GM19463 (cell line): ENCODE results near the gene ADAMTSL1.

Experiments
- ATAC-seq: cut with Tn5 transposase; IDR thresholded peaks from one replicate; pipeline ENCODE4 v1.9.1; 2021; ENCODE audit warnings: mild to moderate bottlenecking, moderate library complexity; ENCODE audit not compliant: unreplicated experiment

ADAMTSL1 gene

GRCh38 chr9:18658804-18659705 is 185.1 kb downstream of the ADAMTSL1 start:
- no peak for ATAC-seq

- no peak for ATAC-seq
Measured at GRCh38 chr9:18660001-18660400, 186.0 kb downstream of the ADAMTSL1 start.

GRCh38 chr9:18662320-18662719 is 188.4 kb downstream of the ADAMTSL1 start:
- no peak for ATAC-seq

- ATAC-seq = no peak
Measured at GRCh38 chr9:18665947-18666346, 192.0 kb downstream of the ADAMTSL1 start.

- ATAC-seq = no peak
Measured at GRCh38 chr9:18666348-18666747, 192.4 kb downstream of the ADAMTSL1 start.

- no peak for ATAC-seq
Measured at GRCh38 chr9:18666986-18667772, 193.2 kb downstream of the ADAMTSL1 start.

GRCh38 chr9:18668944-18669343 is 195.0 kb downstream of the ADAMTSL1 start:
- no peak for ATAC-seq

GRCh38 chr9:18672706-18673105 is 198.8 kb downstream of the ADAMTSL1 start:
- no peak for ATAC-seq

GRCh38 chr9:18673179-18673578 is 199.2 kb downstream of the ADAMTSL1 start:
- no peak for ATAC-seq

- no peak for ATAC-seq
Measured at GRCh38 chr9:18675332-18675731, 201.4 kb downstream of the ADAMTSL1 start.

- no peak for ATAC-seq
Measured at GRCh38 chr9:18675973-18676372, 202.0 kb downstream of the ADAMTSL1 start.

GRCh38 chr9:18676525-18676924 is 202.6 kb downstream of the ADAMTSL1 start:
- ATAC-seq = no peak

- no peak for ATAC-seq
Measured at GRCh38 chr9:18678821-18679590, 205.1 kb downstream of the ADAMTSL1 start.

- ATAC-seq = no peak
Measured at GRCh38 chr9:18682907-18683306, 209.0 kb downstream of the ADAMTSL1 start.

- no peak for ATAC-seq
Measured at GRCh38 chr9:18683312-18683711, 209.4 kb downstream of the ADAMTSL1 start.

GRCh38 chr9:18683851-18684250 is 209.9 kb downstream of the ADAMTSL1 start:
- ATAC-seq = no peak

GRCh38 chr9:18684593-18685317 is 210.8 kb downstream of the ADAMTSL1 start:
- no peak for ATAC-seq

- ATAC-seq = no peak
Measured at GRCh38 chr9:18688581-18689565, 214.9 kb downstream of the ADAMTSL1 start.

- no peak for ATAC-seq
Measured at GRCh38 chr9:18689921-18690320, 216.0 kb downstream of the ADAMTSL1 start.
